Stimulated activated naive CD4-positive, alpha-beta T cell (primary cell): Measurements from ENCODE around the gene ZNF507.

ENCODE experiments used
- DNase-seq, 6 experiments: peaks; one replicate each; lab custom pipeline; 2025; lab: John Stamatoyannopoulos, UW

Gene ZNF507

GRCh38 chr19:32339988-32340874 lies 5.2 kb upstream of the ZNF507 start:
- DNase-seq, result peak in 5 of 6 experiments; percentile 5 to 33 (median 26)

- no peak for DNase-seq
Observed at GRCh38 chr19:32342695-32343094, 2.7 kb upstream of the ZNF507 start.

GRCh38 chr19:32343550-32344262 lies 1.7 kb upstream of the ZNF507 start:
- DNase-seq, result no peak

GRCh38 chr19:32346901-32347300 lies 1.5 kb downstream of the ZNF507 start:
- DNase-seq, result no peak

- no peak for DNase-seq
Observed at GRCh38 chr19:32347573-32347972, 2.2 kb downstream of the ZNF507 start.

- DNase-seq, result no peak
Observed at GRCh38 chr19:32349051-32349450, 3.6 kb downstream of the ZNF507 start.

GRCh38 chr19:32349724-32350470 lies 4.5 kb downstream of the ZNF507 start:
- DNase-seq, result no peak

GRCh38 chr19:32350471-32350865 lies 5.1 kb downstream of the ZNF507 start:
- no peak for DNase-seq

- DNase-seq, result no peak
Observed at GRCh38 chr19:32350987-32351348, 5.6 kb downstream of the ZNF507 start.

- DNase-seq, result no peak
Observed at GRCh38 chr19:32352241-32352630, 6.8 kb downstream of the ZNF507 start.

GRCh38 chr19:32354345-32354744 lies 8.9 kb downstream of the ZNF507 start:
- DNase-seq, result no peak

GRCh38 chr19:32355309-32355708 lies 9.9 kb downstream of the ZNF507 start:
- no peak for DNase-seq

GRCh38 chr19:32357720-32358119 lies 12.3 kb downstream of the ZNF507 start:
- DNase-seq, result no peak

- no peak for DNase-seq
Observed at GRCh38 chr19:32358321-32358720, 12.9 kb downstream of the ZNF507 start.

- no peak for DNase-seq
Observed at GRCh38 chr19:32359581-32359980, 14.2 kb downstream of the ZNF507 start.

GRCh38 chr19:32361574-32362317 lies 16.3 kb downstream of the ZNF507 start:
- DNase-seq, result no peak

- DNase-seq, result no peak
Observed at GRCh38 chr19:32362318-32362691, 16.9 kb downstream of the ZNF507 start.

- DNase-seq, result no peak
Observed at GRCh38 chr19:32363175-32363574, 17.8 kb downstream of the ZNF507 start.

- no peak for DNase-seq
Observed at GRCh38 chr19:32363632-32364031, 18.2 kb downstream of the ZNF507 start.

- no peak for DNase-seq
Observed at GRCh38 chr19:32364040-32364439, 18.6 kb downstream of the ZNF507 start.

GRCh38 chr19:32367063-32367462 lies 21.7 kb downstream of the ZNF507 start:
- DNase-seq, result no peak

- DNase-seq, result no peak
Observed at GRCh38 chr19:32367948-32368536, 22.6 kb downstream of the ZNF507 start.
